HFFc6 (cell line): ENCODE data around the gene PNPLA7. TPM values are rescaled to one million over a fixed set of nuclear protein-coding genes. Genes with fewer than 3 reads are reported as not detected.
"Not testable (repeated sequence)": the region's sequence is repeated elsewhere in the genome, so short reads cannot be mapped to it uniquely, and the experiment has no call there.

Experiments
- DNase-seq: peaks from one replicate; pipeline ENCODE4 v3.0.0-alpha.2; 2018
- H3K27ac Mint-ChIP-seq: 2 replicates; pipeline ENCODE4 v1.8.0; 2020; ENCODE audit warnings: mild to moderate bottlenecking, mixed read lengths
- H3K27me3 Mint-ChIP-seq: 2 replicates; pipeline ENCODE4 v1.8.0; 2021; ENCODE audit warnings: mild to moderate bottlenecking, moderate library complexity, mixed read lengths; ENCODE audit not compliant: insufficient read depth
- H3K36me3 Mint-ChIP-seq: 2 replicates; pipeline ENCODE4 v1.8.0; 2021; ENCODE audit warnings: low read depth, mixed read lengths
- H3K4me1 Mint-ChIP-seq: 2 replicates; pipeline ENCODE4 v1.8.0; 2020; ENCODE audit warnings: low read depth, mixed read lengths
- H3K4me3 Mint-ChIP-seq: 2 replicates; pipeline ENCODE4 v1.8.0; 2020; ENCODE audit warnings: mild to moderate bottlenecking, moderate library complexity, mixed read lengths
- H3K9me3 Mint-ChIP-seq: 2 replicates; pipeline ENCODE4 v1.8.0; 2020; ENCODE audit warnings: mild to moderate bottlenecking, mixed read lengths
- CTCF ChIP-seq: fragments of 200-600 bp; sonication (generic); IDR thresholded peaks from 2 replicates; pipeline ENCODE4 v1.5.0; 2021; ENCODE audit warnings: antibody characterized with exemption, mild to moderate bottlenecking
- total RNA-seq, 6 experiments: library from RNA; stranded (reverse); fragmentation: NEBNext Ultra II Directional; extraction: Animal tissue kit (Norgen Biotek cat#: 25700); gene quantifications; 2 replicates in 1 of 6; 3 replicates in 5 of 6; pipeline ENCODE4 v1.2.3, GENCODE V29; 2021

The PNPLA7 gene
- total RNA-seq, 6 experiments from 2014 or later = 0.20 to 0.90 (median 0.52) TPM

GRCh38 chr9:137544176-137544760, 5.9 kb downstream of the PNPLA7 start:
- TF ChIP-seq CTCF = no peak
- Mint-ChIP-seq H3K27me3 (no peaks in the 10 kb centered on the region; the same call in none of the 2 replicates), H3K9me3 (no peaks in the 10 kb centered on the region), H3K36me3 (no peaks in the 10 kb centered on the region), H3K4me1 (peaks cover 7% of the 10 kb centered on the region; the same call in 1 of the 2 replicates), H3K4me3 (no peak overlapping the region), H3K27ac (no peak overlapping the region)
- DNase-seq = no peak

- Mint-ChIP-seq H3K4me1 (peaks cover 7% of the 10 kb centered on the region; the same call in 1 of the 2 replicates), H3K4me3 (no peak overlapping the region), H3K27ac (no peak overlapping the region), H3K27me3 (no peaks in the 10 kb centered on the region; the same call in none of the 2 replicates), H3K36me3 (no peaks in the 10 kb centered on the region), H3K9me3 (no peaks in the 10 kb centered on the region)
- DNase-seq = no peak
- no peak for TF ChIP-seq CTCF
Observed at GRCh38 chr9:137543237-137543963, 6.8 kb downstream of the PNPLA7 start.

GRCh38 chr9:137542486-137542885, 7.7 kb downstream of the PNPLA7 start:
- Mint-ChIP-seq H3K27me3 (no peaks in the 10 kb centered on the region; the same call in none of the 2 replicates), H3K4me1 (peaks cover 7% of the 10 kb centered on the region; the same call in 1 of the 2 replicates), H3K4me3 (no peak overlapping the region), H3K9me3 (no peaks in the 10 kb centered on the region), H3K27ac (no peak overlapping the region), H3K36me3 (no peaks in the 10 kb centered on the region)
- no peak for TF ChIP-seq CTCF
- DNase-seq = no peak

- TF ChIP-seq CTCF = no peak
- DNase-seq = no peak
- Mint-ChIP-seq H3K4me1 (peaks cover 7% of the 10 kb centered on the region; the same call in 1 of the 2 replicates), H3K36me3 (peaks cover 5% of the 10 kb centered on the region; the same call in 1 of the 2 replicates), H3K9me3 (no peaks in the 10 kb centered on the region), H3K27ac (no peak overlapping the region), H3K4me3 (no peak overlapping the region), H3K27me3 (peaks cover 1% of the 10 kb centered on the region)
Observed at GRCh38 chr9:137540536-137540935, 9.7 kb downstream of the PNPLA7 start.

- Mint-ChIP-seq H3K27me3 (peaks cover 3% of the 10 kb centered on the region; the same call in 1 of the 2 replicates), H3K36me3 (peaks cover 5% of the 10 kb centered on the region; the same call in 1 of the 2 replicates), H3K4me1 (peaks cover 10% of the 10 kb centered on the region), H3K9me3 (no peaks in the 10 kb centered on the region), H3K27ac (no peak overlapping the region), H3K4me3 (no peak overlapping the region)
- no peak for DNase-seq
- no peak for TF ChIP-seq CTCF
Observed at GRCh38 chr9:137538058-137538457, 12.1 kb downstream of the PNPLA7 start.

GRCh38 chr9:137536594-137537131, 13.5 kb downstream of the PNPLA7 start:
- not testable (repeated sequence) for DNase-seq, H3K36me3 Mint-ChIP-seq, H3K27ac Mint-ChIP-seq, H3K27me3 Mint-ChIP-seq, H3K4me1 Mint-ChIP-seq, H3K9me3 Mint-ChIP-seq, H3K4me3 Mint-ChIP-seq
